GM21447 (cell line): ENCODE results near the gene ENO1.

ENCODE experiments used
- ATAC-seq: cut with Tn5 transposase; IDR thresholded peaks from one replicate; pipeline ENCODE4 v1.9.1; 2021; ENCODE audit not compliant: unreplicated experiment

The ENO1 gene

GRCh38 chr1:8871965-8872399, 6.5 kb downstream of the ENO1 start:
- ATAC-seq = no peak

DNA sequence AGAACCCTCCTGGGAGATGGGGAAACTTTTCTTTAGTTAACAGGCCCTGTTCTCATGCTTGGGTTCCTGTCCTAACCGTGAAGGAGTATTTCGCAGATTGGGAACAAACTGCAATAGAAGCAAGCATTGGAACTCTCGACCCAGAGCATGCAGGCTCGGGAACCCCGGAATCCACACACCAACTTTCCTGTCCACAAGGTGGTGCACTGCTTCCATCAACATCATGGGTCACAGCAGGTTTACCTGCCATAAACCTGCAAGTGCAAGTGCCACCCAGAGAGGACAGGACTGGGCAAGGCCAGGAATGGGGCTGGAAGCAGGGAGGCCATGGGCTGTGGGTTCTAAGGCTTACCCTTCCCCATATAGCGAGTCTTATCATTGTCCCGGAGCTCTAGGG, 6.9 kb downstream of the ENO1 start:
- ATAC-seq = no peak

DNA sequence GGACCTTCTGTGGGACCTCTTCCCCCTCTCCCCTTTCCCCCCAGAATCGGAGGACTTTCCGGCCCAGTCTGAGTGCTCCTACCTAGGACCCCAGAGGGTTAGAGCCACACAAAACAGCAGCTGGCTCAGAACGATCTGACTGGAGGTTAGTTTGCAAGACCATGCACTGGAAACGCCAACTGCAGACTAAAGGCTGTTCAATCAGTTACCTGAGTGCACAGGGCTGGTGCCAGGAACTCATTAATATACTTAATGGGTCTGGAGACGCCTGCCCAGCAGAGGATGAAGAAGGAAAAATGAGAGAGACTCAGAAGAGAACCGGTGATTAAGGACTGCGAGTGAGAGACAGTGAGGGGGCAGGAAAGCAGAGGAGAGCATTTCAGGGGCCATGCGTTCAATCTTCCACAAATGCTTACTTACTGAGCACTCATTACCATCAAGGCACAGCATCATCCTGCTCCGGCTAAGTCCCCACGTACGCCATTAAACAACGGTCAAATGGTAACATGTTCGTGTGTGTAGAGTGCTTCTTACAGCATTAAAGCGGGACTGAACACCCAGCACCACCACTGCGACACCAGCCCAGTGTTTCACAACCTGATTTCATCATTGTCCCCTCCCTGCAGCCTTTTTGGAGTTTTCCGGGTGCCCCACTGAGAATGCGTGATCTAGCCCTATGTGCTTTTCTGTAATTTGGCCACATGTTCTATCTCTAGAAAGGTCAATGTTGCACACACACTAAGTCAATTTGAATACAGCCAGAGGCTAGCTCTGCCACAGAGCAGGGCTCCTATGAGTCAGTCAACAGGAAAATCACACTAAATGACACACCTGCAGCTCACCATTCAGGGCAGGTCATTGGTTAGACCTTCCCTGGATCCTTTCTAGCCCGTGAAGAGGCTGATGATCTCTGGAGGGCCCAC, 7.6 kb downstream of the ENO1 start:
- no peak for ATAC-seq

DNA sequence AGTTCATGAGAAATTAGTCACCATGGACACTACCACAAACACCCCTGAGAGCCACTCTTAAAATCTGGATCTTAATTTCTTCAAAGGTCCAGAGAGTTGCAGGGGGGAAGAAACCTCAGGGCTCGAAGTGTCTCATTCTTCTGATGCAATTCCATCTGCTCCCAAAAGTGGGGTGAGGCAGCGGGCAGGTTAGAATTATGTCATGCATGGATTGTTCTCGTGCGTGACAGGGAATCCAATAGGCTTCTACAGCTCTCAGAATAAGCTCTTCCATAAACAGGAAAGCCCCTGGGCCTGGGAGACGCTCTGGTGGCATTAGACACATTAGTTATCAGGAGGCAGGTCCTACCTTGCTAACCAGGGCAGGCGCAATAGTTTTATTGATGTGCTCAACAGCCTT, 8.4 kb downstream of the ENO1 start:
- no peak for ATAC-seq

DNA sequence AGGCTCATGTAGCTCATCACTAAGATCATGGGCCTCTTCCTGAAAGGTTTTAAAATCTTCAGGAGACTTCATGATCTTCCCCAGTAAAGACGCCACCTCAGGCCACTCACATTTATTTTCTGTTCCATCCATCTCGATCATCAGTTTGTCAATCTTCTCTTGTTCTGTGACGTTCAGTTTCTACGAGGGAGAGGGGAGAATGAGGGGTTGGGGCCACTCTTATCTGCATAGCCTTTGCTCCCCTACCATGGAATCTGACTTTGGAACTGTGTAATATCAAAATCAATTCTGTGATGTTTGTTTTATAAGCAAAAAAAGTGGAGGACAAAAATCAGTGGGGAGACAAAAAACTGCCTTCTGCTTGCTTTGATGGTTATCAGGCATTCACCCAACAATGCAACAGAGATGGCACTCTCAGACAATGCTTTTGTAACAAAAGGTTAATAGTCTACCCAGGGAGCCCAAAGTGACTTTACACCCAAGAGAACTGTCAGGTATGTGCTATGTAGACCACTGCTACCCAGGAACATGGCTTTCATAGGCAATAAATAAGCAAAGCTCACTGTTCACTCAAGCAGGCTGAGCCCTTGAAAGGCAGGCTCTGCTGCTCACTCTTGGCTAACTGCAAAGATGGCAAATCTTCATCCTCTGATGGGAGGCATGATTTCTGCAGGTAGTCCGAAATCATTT, 10.5 kb downstream of the ENO1 start:
- ATAC-seq = no peak

GRCh38 chr1:8866792-8867415, 11.6 kb downstream of the ENO1 start:
- ATAC-seq = no peak

DNA sequence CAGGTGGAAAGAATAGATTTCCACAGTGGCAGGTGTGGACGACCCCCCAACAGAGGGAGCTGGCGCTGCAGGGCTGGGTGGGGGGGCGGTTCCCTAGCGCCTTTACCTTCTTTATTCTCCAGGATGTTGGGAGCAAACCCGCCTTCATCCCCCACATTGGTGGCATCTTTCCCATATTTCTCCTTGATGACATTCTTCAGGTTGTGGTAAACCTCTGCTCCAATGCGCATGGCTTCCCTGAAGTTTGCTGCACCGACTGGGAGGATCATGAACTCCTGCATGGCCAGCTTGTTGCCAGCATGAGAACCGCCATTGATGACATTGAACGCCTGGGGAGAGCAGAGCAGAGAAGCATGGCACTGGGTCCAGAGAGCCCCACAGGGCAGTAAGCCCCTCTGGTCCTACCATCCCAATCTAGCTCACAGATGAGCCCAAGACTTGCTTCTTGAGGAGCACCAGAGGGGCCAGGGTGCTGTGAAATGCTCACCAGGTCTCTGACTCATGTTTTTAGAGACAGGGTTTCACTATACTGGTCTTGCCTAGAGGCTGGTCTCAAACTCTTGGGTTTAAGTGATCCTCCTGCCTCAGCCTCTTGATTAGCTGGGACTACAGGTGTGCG, 12.2 kb downstream of the ENO1 start:
- no peak for ATAC-seq

DNA sequence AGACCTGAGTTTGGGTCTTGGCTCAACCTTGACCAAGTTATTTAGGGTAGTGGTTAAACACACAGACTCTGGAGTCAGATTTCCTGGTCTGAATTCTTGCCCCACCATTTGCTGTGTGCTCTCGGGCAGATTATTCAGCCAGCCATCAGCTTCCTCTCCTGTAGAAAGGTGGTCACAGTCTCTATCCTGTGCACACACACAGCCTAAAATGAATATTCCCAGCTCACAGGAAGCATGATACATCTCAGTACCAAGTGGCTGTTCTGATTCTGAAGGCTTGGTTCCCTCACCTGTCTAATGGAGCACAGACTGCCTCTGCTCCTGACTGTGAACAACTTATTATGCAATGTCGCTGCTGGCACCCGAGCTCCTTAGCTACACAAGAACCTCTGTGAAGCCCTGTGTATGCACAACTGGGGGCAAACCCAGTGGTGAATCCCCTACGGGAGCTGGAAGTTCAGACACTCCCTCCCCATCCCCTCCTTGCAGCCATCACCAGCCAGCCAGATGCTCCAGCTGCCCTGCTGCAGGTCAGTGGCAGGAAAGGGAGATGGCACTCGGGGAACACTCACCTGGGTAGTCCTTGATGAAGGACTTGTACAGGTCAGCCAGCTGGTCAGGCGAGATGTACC, 13.7 kb downstream of the ENO1 start:
- ATAC-seq = no peak

DNA sequence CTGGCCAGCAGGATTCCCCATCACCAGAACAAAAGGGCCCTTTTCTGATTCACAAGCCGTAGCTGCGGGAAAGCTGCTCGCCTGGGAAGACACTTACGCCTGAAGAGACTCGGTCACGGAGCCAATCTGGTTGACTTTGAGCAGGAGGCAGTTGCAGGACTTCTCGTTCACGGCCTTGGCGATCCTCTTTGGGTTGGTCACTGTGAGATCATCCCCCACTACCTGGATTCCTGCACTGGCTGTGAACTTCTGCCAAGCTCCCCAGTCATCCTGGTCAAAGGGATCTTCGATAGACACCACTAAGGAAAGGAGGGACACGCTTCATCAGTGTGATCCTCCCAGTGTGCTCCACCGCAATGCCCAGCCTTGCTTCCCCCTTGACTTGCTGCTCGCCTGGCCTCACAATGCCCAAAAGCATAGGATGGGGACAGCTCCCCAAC, 14.7 kb downstream of the ENO1 start:
- no peak for ATAC-seq

- ATAC-seq = no peak
Observed at GRCh38 chr1:8863138-8863537, 15.3 kb downstream of the ENO1 start.

GRCh38 chr1:8862528-8862927, 16.0 kb downstream of the ENO1 start:
- ATAC-seq = no peak

GRCh38 chr1:8860738-8861516, 17.6 kb downstream of the ENO1 start:
- no peak for ATAC-seq

DNA sequence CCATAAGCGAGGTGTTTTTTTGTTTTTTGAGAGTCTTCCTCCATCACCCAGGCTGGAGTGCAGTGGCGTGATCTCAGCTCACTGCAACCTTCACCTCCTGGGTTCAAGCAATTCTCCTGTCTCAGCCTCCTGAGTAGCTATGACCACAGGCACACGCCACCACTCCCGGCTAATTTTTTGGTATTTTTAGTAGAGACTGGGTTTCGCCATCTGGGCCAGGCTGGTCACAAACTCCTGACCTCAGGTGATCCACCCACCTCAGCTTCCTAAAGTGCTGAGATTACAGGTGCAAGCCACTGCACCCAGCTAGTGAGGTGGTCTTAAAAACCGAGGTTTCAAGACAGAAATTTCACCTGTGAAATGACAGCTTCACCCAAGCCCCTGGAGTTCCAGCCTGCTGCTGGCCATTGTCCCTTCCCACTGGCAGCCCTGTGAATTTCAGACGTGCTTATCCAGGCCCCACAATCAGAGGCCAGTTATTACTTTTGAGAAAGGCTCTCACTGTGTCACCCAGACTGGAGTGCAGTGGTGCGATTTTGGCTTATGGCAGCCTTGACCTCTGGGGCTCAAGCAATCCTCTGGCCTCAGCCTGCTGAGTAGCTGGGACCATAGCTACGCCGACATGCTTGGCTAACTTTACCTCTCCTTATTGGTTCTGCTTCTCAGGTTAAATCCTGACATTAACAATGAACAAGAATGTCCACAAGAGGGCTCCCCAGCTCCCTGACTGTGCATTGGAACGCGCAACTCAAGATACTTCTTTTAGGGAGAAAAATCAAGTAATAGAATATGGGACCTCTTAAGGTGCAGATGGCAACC, 19.4 kb downstream of the ENO1 start:
- no peak for ATAC-seq

DNA sequence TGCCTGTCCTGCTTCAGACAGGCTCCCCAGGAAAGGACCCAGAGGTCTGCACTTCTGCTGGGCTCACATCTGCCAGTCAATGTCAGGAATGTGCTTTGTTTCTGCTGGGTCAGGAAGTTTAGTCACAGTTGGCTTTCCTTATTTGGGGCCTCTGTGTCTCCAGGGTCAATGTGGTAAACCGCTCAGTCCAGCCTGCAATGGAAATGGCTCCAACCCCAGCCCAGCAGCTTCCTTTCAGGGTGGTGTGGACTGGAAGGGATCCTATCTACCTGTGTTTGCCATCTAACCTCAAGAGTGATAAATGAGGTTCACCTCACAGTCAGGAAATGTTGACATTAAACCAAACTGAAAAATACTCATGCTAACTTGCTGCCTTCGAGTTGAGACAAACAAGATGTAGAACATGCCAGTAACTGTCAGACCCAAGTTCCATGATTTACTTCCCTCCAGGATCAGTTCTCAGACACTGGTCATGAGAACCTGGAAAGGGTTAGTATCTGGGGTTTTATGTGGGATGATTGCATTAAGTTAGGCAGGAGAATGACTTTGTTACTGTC, 20.3 kb downstream of the ENO1 start:
- ATAC-seq = no peak

- ATAC-seq = no peak
Observed at GRCh38 chr1:8856689-8857412, 21.6 kb downstream of the ENO1 start.

- ATAC-seq = no peak
Observed at GRCh38 chr1:8854240-8854639, 24.2 kb downstream of the ENO1 start.

DNA sequence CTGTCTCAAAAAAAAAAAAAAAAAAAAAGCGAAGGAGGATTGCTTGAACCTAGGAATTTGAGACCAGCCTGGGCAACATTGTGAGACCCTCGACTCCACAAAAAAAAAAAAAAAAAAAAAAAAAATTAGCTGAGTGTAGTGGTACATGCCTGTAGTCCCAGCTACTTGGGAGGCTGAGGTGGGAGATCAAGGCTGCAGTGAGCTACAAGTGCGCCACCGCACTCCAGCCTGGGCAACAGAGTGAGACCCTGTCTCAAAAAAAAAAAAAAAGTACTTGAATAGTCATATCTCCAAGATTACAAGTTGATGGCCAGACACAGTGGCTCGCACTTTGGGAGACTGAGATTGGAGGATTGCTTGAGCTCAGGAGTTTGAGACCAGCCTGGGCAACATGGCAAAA, 27.4 kb downstream of the ENO1 start:
- no peak for ATAC-seq

- no peak for ATAC-seq
Observed at GRCh38 chr1:8848663-8849386, 29.7 kb downstream of the ENO1 start.
